H1 (cell line): Measurements from ENCODE around the gene KANSL3. TPM values are rescaled to one million over a fixed set of nuclear protein-coding genes. Genes with fewer than 3 reads are reported as not detected.

Experiments
- CHD7 ChIP-seq: fragments of 300-600 bp; sonication (generic); IDR thresholded peaks from 2 replicates; pipeline ENCODE4 v1.7.1; 2012; ENCODE audit warnings: low read length, moderate library complexity, mild to moderate bottlenecking, inconsistent platforms; ENCODE audit not compliant: insufficient replicate concordance
- EGR1 ChIP-seq: IDR thresholded peaks from 2 replicates; pipeline ENCODE4 v1.6.1; 2011; ENCODE audit warnings: low read depth, low read length, borderline replicate concordance
- HDAC2 ChIP-seq, 2 experiments: fragments of 300-600 bp in 1 of 2; sonication (generic) in 1 of 2; IDR thresholded peaks; 2 replicates each; pipeline ENCODE4 v1.6.1; 2011 to 2012; ENCODE audit warnings: low read depth in 2 of 2, low read length in 2 of 2, mild to moderate bottlenecking in 2 of 2, moderate library complexity in 2 of 2, borderline replicate concordance in 1 of 2, inconsistent platforms in 1 of 2
- KDM1A ChIP-seq: fragments of 200-600, 300-600 bp; sonication (generic); IDR thresholded peaks from 2 replicates; pipeline ENCODE4 v1.7.1; 2016; ENCODE audit warnings: mild to moderate bottlenecking, low read length, borderline replicate concordance
- KDM4A ChIP-seq: IDR thresholded peaks from one replicate; pipeline ENCODE4 v1.7.1; 2012; ENCODE audit warnings: low read depth, mild to moderate bottlenecking, moderate library complexity, low read length, inconsistent platforms; ENCODE audit not compliant: severe bottlenecking
- KDM5A ChIP-seq: fragments of 200-600 bp; IDR thresholded peaks from 2 replicates; pipeline ENCODE4 v1.7.1; 2012; ENCODE audit warnings: mild to moderate bottlenecking, low read length, inconsistent platforms, mixed read lengths
- MAFK ChIP-seq: IDR thresholded peaks from 2 replicates; pipeline ENCODE4 v1.6.1; 2012; ENCODE audit warnings: low read depth, mild to moderate bottlenecking, improper control_type of control experiment, low read length
- MAX ChIP-seq: IDR thresholded peaks from 2 replicates; pipeline ENCODE4 v1.6.1; 2012; ENCODE audit warnings: inconsistent platforms
- NRF1 ChIP-seq: IDR thresholded peaks from 2 replicates; pipeline ENCODE4 v1.6.1; 2011; ENCODE audit warnings: mild to moderate bottlenecking, low read depth, low read length, improper control_type of control experiment
- SP1 ChIP-seq: IDR thresholded peaks from 2 replicates; pipeline ENCODE4 v1.6.1; 2011; ENCODE audit warnings: low read depth, low read length
- SP4 ChIP-seq: IDR thresholded peaks from 2 replicates; pipeline ENCODE4 v1.6.1; 2012; ENCODE audit warnings: low read length, inconsistent platforms
- TCF12 ChIP-seq: IDR thresholded peaks from 2 replicates; pipeline ENCODE4 v1.6.1; 2011; ENCODE audit warnings: low read depth, mild to moderate bottlenecking, low read length
- TEAD4 ChIP-seq: IDR thresholded peaks from 2 replicates; pipeline ENCODE4 v1.6.1; 2012; ENCODE audit warnings: low read depth, low read length, inconsistent platforms, mixed read lengths
- polyA plus RNA-seq, 7 experiments: library from polyadenylated mRNA; depleted of rRNA in 3 of 7; stranded (reverse) in 5 of 7; unstranded in 2 of 7; fragments of >200 nt in 5 of 7; fragments of 200-250 nt in 2 of 7; gene quantifications; 1 replicate in 5 of 7; 2 replicates in 1 of 7; 4 replicates in 1 of 7; pipeline versions ENCODE4 v1.2.1 to v1.2.3, GENCODE V29; 2011 to 2013; ENCODE audit warnings: missing spikeins in 2 of 7, mixed read lengths in 2 of 7
- total RNA-seq: library from RNA; stranded (reverse); fragmentation: NEBNext Ultra II Directional; extraction: Animal tissue kit (Norgen Biotek cat#: 25700); gene quantifications from 2 replicates; pipeline ENCODE4 v1.2.1, GENCODE V29; 2021

Gene KANSL3
- total and polyA plus RNA-seq, 2 of the 8 experiments (the other 6 are each of a cell fraction or from before 2014, with no cell fraction given) = 19.8 to 31.4 TPM

- TF ChIP-seq CHD7 = no peak
- TF ChIP-seq MAFK = no peak
- no peak for TF ChIP-seq EGR1
- no peak for TF ChIP-seq SP1
- no peak for TF ChIP-seq NRF1
- TF ChIP-seq MAX = no peak
- TF ChIP-seq KDM4A = no peak
- no peak for TF ChIP-seq KDM5A
- TF ChIP-seq SP4 = no peak
- TF ChIP-seq HDAC2 (IDR thresholded peaks at IDR 0.05; ENCODE audit: borderline replicate concordance in 1 of 2, low read depth in 2 of 2, low read length in 2 of 2) = no peak
- no peak for TF ChIP-seq TEAD4
- no peak for TF ChIP-seq KDM1A
- TF ChIP-seq TCF12 = no peak
These were observed 91.8 kb downstream of the KANSL3 start (continued) for GRCh38 chr2:96546321-96546720.
